Loucy (cell line): ENCODE data around the gene CLNS1A.
"Not testable (repeated sequence)": the region's sequence is repeated elsewhere in the genome, so short reads cannot be mapped to it uniquely, and the experiment has no call there.

ENCODE experiments used
- EZH2phosphoT487 ChIP-seq: fragments of 200-600 bp; IDR thresholded peaks from 2 replicates; pipeline ENCODE4 v1.6.1; 2018; ENCODE audit warnings: antibody characterized with exemption, mild to moderate bottlenecking, moderate library complexity, borderline replicate concordance
- TF ChIP-seq, protein P1 (sequence below): fragments of 200-600 bp; sonication (generic); conservative IDR thresholded peaks from 2 replicates; pipeline ENCODE4 v1.5.1; 2014; ENCODE audit warnings: mild to moderate bottlenecking, antibody characterized with exemption, low read length

DNA sequence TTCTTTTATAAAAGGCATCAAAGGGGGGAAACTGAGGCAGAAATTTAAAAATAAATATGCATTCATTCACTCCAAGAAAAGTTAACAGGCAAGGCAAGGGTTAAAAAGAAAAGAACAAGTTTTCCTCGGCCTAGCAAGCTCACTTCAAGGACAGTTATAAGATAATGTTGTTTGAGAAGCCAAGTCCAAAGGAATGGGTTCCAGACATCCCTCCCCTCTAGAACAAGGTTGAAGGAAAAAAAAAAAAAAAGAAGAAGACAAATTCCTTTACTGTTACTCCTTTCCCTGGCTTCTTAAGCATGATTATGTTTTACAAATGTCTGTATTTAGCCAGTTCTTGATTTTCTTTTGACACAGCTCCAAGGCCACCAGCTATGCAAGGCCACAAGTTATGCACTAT, 62.2 kb downstream of the CLNS1A start:
- TF ChIP-seq, protein P1, sequence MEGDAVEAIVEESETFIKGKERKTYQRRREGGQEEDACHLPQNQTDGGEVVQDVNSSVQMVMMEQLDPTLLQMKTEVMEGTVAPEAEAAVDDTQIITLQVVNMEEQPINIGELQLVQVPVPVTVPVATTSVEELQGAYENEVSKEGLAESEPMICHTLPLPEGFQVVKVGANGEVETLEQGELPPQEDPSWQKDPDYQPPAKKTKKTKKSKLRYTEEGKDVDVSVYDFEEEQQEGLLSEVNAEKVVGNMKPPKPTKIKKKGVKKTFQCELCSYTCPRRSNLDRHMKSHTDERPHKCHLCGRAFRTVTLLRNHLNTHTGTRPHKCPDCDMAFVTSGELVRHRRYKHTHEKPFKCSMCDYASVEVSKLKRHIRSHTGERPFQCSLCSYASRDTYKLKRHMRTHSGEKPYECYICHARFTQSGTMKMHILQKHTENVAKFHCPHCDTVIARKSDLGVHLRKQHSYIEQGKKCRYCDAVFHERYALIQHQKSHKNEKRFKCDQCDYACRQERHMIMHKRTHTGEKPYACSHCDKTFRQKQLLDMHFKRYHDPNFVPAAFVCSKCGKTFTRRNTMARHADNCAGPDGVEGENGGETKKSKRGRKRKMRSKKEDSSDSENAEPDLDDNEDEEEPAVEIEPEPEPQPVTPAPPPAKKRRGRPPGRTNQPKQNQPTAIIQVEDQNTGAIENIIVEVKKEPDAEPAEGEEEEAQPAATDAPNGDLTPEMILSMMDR: not testable (repeated sequence)
- TF ChIP-seq EZH2phosphoT487: not testable (repeated sequence)
